COLO829 (cell line): ENCODE data around the gene OTOP2.
"Not testable (repeated sequence)": the region's sequence is repeated elsewhere in the genome, so short reads cannot be mapped to it uniquely, and the experiment has no call there.

Source experiments
- DNase-seq: peaks from one replicate; pipeline ENCODE4 v3.0.0; 2012; ENCODE audit warnings: low spot score

OTOP2 gene

GRCh38 chr17:74901353-74902135, 22.5 kb upstream of the OTOP2 start:
- no peak for DNase-seq

DNA sequence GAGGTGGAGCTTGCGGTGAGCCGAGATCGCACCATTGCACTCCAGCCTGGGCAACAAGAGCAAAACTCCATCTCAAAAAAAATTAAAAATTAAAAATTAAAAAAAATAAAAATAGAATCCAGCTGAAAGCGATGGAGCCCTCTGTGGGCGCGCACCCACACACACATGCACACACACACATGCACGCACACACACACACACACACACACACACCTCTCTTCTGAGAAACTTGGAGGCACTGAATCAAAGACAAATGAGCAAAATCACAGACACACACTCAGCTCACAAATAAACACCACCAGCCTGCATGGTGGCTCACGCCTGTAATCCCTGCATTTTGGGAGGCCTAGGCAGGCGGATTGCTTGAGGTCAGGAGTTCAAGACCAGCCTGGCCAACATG, 21.0 kb upstream of the OTOP2 start:
- DNase-seq: no peak

DNA sequence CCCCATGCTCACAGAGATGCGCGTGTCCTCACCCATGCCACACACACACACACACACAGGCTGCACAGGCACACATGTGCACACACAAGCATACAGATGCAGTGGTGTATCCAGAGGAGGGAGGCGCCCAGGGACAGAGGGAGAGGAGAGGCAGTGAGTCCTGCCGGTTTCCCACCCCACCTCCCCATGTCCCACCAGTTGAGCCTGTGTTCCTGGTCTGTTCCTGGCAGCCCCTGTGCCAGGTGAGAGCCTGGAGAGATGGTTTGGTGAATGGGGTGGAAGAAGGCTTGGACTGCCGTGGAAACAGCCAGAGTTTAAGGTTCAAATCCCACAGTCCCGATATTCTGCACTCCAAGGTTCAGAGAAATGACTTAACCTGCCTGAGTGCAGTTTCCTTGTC, 20.4 kb upstream of the OTOP2 start:
- DNase-seq: no peak

- DNase-seq: no peak
Observed at GRCh38 chr17:74904687-74905409, 19.2 kb upstream of the OTOP2 start.

DNA sequence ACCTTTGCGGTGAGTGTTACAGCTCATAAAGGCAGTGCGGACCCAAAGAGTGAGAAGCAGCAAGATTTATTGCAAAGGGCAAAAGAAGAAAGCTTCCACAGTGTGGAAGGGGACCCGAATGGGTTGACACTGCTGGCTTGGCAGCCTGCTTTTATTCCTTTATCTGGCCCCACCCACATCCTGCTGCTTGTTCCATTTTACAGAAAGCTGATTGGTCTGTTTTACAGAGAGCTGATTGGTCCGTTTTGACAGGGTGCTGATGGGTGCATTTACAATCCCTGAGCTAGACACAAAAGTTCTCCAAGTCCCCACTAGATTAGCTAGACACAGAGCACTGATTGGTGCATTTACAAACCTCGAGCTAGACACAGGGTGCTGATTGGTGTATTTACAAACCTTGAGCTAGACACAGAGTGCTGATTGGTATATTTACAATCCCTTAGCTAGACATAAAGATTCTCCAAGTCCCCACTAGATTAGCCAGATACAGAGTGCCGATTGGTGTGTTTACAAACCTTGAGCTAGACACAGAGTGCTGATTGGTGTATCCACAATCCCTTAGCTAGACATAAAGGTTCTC, 17.8 kb upstream of the OTOP2 start:
- DNase-seq: not testable (repeated sequence)

GRCh38 chr17:74907012-74907411, 17.1 kb upstream of the OTOP2 start:
- DNase-seq: no peak

DNA sequence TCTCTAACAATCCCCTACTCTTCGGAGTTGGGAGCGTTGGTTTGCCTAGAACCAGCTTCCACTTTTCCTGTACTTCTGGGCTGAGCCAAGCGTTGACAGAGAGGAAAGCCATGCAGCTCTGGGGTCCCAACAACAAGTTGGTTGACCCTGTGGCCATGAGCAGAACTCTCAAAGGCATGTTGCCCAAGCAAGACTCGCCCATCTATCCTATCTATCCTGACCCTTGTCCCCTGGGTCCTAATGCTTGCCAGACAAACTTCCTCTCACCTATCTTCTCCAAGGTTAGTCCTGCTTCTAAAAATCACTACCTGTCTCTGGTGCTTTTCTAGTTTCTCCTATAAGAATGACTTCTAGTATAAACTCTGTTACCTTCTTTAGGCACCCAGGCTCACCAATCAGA, 15.0 kb upstream of the OTOP2 start:
- DNase-seq: not testable (repeated sequence)

DNA sequence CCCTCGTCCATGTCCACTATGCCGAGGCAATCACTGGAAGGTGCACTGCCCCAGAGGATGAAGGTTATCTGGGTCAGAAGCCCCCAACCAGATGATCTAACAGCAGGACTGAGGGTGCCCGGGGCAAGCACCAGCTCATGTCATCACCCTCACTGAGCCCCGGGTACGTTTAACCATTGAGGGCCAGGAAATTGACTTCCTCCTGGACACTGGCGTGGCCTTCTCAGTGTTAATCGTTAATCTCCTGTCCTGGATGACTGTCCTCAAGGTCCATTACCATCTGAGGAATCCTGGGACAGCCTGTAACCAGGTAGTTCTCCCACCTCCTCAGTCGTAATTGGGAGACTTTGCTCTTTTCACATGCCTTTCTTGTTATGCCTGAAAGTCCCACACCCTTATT, 12.7 kb upstream of the OTOP2 start:
- not testable (repeated sequence) for DNase-seq

DNA sequence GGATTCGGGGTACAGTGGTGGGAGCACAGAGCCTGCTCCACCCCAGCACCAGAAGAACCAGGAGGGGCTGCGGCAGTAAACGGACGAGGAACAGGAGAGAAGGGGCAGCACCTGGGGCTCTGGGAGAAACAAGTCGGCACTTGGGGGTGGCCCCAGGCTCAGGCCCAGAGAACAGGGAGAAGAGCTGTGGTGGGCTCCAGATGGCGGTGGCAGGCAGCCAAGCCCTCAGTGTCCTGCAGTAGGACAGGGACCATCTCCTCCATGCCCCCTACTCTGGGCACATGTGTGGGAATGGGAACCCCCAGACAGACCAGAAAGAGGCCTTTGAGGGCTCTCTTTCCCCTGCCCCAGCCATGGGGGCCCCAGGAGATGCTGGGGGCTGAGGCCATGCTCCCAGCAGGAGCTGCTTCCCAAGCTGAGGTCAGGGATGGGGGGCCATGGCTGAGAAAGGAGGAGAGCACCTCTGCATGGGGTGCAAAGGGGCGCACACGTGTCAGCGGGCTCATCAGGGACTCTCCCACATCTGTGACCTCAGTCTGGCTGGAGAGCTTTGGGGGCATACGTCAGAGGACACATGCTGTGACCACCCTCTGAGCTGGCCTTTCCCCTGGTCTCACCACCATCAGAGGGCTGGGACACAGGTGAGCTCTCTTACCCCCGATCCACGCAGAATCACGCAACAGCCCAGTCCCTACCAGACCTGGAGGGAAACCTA, 7.8 kb upstream of the OTOP2 start:
- DNase-seq: no peak

DNA sequence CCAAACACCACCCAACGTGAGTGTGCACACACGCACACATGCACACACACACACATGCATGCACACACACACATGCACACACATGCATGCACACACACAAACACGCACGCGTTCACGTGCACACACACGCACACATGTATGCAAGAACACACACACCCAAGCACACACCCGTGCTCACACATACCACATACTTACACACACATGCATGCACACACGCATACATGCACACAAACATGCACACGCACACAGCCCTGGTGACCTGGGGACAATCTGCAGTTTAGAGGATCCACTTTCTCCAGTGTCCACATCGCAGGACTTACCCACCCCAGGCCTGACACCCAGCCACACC, 7.2 kb upstream of the OTOP2 start:
- DNase-seq: no peak

GRCh38 chr17:74917430-74917829, 6.6 kb upstream of the OTOP2 start:
- DNase-seq: no peak

- DNase-seq: no peak
Observed at GRCh38 chr17:74918906-74919305, 5.2 kb upstream of the OTOP2 start.

GRCh38 chr17:74919440-74920305, 4.4 kb upstream of the OTOP2 start:
- no peak for DNase-seq

- DNase-seq: no peak
Observed at GRCh38 chr17:74920306-74920620, 3.8 kb upstream of the OTOP2 start.

GRCh38 chr17:74920642-74921025, 3.4 kb upstream of the OTOP2 start:
- no peak for DNase-seq

- DNase-seq: no peak
Observed at GRCh38 chr17:74921026-74921681, 2.9 kb upstream of the OTOP2 start.

- DNase-seq: no peak
Observed at GRCh38 chr17:74921769-74922168, 2.3 kb upstream of the OTOP2 start.

- no peak for DNase-seq
Observed at GRCh38 chr17:74922172-74922571, 1.9 kb upstream of the OTOP2 start.

- DNase-seq: peak; percentile 35
Observed at GRCh38 chr17:74922694-74923537, 1.2 kb upstream of the OTOP2 start, which contains the start of gene USH1G. USH1G (minus strand) TSS chr17:74923255; CDS start chr17:74923073, 182 bp downstream.

DNA sequence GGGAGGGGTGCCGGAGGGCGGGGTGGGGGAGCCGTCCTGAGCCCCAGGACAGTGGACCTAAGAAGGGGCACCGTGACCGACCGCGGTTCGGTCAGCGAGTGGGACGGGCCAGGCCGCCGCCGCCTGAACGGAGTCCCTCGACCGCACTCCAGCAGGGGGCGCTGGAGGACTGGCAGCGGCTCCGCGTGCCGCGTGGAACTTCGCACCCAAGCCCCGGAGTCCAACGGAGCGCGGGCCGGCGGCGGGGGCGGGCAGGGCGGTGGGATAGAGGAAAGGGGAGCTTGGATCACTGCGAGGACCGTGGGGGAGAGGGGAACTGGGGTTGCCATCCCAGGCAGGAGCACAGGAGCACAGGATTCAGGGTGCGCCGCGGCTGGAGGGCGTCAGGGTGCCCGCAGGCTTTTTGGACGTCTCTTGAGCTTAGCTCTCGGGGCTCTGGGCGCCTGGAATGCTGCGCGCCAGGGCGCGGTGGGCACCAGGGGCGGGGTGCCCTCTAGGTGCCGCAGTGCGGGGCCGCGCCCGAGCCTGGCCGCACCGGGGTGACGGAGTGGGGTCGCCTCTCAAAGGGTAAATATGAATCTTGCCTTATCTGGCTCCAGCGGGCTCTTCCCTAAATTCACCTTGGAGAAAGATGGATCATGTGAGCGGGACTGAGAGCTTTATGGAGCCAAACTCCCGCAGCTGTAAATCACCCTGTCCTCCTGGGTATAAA, 379 bp upstream of the OTOP2 start:
- DNase-seq: peak; percentile 70
